ENCODE data around the gene FOXP1.

The FOXP1 gene

DNA sequence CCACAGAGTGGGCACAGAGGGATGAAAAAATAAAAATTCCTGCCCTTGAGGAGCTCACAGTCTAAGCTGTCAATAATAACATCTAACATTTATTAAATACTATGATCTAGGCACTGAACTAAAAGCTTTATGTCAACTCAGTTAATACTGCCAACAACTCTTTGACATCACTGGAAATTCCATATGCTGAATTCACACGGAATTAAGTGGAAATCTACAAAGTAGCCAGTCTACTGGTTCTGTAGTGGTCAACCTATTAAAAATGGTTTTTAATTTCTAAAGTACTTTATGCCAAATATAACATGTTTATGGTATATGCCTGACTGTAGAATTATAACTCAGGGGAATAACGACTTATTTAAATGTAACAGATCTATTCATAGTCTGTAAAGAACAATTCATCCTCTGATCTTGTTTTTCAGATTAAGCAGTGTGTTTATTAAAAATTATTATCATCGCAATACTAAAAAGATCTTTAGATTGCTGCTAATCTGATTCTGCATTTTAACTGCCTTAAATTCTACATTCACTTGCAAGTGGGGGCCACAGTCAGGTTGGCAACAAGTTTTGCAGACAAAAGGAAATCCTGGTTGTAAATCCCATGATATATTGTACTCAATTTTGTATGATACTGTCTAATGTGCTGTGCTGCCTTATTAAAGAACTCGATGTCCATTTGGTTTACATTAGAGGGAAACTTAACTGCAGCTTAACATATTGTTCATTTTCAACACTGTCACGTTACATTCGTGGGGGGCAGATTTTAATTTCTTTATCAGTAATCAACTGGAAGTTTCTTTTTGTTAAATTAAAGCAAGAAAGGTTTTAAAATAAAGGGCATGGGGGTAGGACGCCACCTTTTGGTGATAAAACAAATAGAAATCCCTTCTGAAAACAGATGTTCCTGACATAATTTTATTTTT lies 2.6 kb upstream of the FOXP1 start:
- peak; percentile 46 for FAIRE-seq

DNA sequence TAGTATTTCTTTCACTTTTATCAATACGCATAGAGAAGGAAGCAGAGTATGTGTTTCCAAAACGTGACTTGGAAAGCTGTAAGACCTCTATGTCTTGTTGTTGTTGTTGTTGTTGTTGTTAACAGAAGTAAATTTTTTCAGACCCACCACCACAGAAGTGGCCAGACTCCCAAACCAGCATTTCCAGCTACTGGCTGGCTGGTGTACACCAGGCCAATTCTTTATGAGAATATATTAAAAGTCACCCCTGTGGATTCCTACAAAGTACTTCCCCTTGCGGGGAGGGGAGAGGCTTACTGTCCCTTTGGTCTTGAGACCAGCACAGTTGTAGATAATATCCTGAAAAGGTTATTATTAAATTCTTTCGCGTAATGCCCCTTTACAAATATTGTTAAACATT lies 1.6 kb upstream of the FOXP1 start:
- FAIRE-seq = no peak

DNA sequence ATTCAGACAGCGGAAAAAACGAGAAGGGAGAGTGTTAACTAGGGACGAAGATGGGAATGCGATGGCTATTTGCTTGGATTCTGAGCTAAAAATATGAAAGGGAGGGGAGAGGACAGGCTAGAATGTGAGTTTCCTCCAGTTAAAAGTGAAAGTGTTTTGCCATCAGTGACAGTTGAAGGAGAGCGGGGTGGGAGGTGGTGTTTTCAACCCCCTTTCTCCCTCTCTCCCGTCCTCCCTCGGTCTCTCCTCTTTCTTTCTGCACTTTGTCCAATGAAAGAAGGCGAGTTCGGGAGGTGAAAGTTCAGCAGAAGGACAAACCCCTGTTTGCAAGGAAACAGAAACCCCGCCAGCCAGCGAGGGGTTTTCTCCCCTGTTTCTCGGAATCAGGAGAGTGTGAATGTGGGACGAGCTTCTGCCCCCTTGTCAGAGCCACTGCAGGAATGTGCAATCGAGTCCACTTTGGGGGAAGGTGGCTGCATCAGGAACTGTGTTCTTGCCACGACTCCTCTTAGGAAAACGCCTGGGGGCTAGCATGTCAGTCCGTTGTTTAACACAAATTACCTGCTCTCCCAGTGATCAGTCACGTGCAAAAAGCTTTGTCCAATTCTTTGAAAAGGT lies 975 bp upstream of the FOXP1 start:
- FAIRE-seq = no peak

DNA sequence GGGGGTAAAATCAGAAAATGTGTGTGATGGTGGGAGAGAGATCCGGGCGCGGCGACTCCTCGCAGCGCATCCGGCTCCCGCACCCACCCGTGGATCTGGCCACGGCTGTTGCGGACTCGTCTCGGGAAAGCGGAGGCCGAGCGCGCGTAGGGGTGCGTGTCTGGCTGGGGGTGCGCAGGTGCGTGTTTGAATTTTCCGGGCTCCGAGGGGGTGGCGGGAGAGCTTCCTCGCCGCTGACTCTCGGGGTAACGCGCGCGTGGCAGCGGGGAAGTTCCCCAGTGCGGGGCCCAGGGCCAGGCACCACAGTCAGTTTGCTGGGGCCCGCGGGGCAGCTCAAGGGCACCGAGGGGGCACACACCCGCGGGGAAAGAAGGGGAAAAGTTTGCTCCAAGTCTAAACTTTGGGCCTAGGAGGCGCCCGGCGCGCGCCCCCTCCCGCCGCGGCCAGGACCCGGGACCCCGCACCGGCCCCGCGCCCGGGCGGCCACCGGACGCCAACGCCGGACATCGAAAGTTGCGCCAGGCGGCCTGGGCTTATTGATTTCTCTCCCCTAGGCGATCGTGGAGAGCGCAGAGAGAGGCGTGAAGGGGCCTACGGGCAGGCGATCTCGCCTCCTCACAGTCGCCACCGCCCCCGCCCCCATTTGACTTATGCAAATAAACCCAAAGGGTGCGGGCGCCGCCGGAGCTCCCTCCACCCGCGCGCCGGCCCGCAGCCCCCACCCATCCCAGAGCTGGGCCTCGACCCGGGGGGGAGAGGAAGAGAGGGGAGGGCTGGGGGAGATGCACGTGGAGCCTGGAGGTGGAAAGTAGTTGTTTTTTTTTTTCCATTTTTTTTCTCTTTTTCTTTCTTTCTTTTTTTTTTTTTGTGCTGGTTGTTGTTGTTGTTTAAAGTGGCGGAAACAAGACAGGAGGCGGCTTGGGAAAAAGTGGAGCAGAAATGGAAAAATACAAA lies 639 bp downstream of the FOXP1 start:
- FAIRE-seq = no peak

DNA sequence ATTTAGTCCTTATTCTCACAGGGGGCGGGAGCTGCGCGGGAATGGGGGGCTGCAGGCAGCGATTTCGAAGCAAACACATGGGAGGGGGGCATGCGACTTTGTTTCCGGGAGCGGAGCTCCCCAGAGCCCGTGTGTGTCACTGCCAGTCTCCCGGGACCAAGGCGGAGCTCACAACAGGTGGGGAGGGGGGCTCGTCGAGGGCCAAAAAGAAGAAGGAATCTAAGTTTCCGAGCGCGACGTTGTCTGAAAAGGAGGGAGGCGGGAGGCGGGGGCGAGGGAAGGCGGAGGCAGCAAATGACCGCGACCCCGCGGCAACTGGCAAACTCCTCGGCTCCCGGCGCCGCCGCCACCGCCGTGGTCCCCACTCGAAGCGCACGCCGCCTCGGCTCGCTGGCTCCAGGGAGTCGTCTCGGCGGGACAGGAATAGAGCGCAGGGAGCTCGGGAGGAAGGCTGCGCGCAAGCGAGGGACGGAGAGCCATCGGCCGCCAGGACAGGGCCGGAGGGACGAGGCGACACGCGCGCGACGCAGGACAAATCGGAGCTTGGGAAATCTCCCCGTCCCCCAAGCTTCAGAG lies 1.4 kb downstream of the FOXP1 start:
- no peak for FAIRE-seq

DNA sequence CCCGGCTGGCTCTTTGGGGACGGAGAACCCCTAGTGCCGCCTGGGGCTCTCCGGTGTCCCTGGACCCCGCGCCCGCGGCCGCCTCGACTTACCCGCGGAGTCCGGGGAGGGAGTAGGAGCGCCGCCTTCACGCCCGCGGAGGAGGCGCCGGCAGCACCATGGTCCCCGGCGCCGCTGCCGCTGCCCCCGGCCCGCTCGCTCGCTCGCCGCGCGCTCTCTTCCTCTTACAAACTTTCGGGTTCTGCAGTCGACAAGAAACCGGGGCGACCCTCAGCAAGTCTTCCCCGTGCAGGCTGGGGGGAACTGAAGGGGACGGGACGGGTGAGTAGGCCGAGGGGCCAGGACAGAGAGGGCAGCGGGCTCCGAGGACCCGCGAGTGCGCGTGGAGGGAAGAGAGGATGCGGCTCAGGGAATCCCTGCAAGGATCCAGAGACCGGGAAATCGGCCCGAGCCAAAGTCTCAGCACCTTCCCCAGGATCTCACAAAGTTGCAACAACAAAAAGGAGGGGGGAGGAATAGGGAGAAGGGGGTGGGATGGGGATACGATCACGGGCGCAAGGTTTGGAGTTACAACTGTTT lies 2.0 kb downstream of the FOXP1 start:
- no peak for FAIRE-seq

DNA sequence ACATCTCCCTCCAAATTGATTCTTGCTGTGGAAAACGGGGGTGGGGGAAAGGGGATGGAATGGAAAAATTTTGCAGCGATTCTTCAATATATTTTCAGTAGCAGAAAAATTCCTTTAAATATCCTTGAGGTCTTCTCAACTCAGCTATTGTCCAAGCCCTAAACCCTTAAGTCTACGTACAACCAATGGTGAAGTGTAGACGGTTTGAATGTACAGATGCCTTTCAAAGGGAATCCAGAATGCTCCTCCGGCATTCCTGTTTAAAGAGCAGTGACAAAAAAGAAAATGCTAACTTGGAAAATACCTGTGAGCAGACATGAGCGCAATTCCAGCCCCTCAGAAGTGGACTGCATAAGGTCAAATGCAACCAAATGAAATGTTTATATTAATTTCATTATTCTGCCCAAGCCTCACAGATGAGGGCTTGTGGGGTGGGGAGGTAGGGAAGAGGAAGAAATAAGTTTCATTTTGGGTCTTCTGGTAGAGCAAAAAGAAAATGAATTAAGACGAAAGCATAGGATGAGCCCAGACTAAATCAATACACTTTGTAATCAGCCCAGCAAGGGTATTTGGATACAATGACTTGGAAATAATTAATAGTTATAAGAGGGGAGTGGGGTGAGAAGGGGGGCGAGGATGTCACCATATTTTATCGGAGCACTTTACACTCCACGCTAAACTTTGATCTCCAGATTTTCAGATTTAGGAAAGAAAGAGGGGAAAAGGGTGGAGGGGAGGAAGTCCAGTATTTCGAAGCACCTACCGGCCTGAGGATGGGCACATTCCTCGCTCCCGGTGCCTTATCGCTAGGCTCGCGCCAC lies 2.7 kb downstream of the FOXP1 start:
- no peak for FAIRE-seq

DNA sequence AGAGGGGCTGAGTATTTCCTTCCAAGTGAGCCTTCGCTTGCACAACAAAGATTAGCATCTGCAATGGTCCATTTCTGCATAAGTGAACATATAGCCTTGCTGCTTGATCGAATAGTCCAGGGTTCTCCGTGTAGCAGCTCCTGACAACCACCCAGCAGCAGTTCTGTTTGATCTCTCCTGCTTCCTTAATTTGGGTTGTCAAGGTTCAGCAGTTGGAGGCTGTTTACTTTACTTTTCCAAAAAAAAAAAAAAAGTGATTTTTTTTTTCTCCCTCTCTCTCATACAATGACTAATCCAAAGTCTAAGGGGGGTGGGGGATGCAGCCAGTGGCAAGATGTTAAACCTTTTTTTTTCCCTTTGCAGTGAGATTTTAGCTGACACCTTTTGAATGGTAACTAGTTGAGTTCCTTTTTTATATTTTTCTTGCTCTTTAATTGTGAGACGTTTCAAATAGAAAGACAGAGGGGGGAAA lies 3.6 kb downstream of the FOXP1 start:
- no peak for FAIRE-seq

DNA sequence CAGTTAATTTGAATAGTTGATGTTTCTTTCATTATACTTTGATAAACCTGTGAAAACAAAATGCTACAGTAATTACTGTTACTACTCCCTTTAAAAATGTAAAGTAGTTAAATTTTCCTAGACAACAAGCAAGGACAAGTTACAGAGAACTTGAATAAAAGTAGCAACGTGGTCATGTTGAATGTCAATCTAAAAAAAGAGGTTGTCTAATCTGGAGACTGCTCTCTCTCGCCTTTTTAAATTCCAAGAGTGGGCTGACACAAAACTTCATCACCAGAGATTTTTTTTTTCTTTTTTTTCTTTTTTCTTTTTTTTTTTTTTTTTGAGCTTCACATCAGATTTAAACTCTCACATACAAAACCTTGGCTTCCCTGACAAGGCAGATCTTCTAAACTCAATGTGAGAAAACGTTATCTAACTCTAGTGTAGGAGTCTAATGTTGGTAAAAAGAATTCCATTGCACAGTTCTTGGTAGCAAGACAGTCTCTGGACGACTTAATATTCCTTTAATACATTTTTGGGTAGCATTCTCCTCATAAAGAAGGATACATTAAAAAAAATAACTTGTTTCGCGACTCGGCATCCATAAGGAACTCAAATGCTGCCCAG lies 4.1 kb downstream of the FOXP1 start:
- FAIRE-seq = no peak

DNA sequence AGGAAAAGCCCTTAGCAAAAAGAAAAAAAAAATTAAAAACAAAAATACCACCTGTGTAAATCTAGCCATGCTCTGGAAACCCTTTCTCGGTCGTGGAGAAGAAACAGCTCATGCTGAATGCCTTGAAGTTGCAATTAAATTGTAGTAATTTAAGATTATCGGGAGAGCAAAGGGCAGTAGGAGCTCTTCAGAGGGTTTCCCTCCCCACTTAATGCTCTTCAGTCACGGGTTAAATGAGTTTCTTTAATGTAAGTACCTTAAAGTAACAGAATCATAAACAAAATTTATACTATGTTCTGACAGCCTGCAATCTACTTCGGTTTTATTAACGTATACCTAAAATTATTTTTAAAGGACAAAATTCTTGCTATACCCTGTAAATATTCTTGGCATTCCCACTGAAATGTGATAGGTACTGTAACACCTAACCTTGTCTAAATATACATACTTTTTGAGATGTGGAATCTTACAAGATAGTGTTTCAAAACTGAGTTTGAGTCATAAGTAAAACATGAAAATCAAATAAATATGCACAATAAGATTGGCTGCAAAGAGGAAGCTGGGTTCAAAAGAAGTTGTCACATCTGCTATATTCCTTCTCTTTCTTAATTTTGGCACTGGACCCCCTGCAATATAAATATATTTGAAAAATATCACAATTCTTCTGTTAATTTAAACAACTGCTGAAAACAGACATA lies 5.3 kb downstream of the FOXP1 start:
- FAIRE-seq = no peak

DNA sequence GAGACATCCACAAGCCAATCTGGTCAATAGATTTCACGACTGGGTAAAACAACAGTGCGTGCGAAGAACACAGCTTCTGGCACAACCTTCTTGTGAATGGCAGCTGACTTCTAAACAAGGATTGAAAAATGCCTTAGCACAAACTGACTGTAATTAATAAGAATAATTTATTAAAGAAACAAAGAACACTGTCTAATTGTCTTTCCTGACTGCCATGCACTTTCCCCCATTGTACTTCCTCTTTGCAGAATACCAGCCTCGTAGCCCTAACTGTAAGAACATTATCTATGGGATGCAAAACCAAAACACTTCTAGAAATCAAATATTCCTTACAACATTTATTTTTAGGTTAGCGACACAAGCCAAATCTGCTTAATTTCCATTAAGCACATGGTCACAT lies 6.5 kb downstream of the FOXP1 start:
- FAIRE-seq = no peak

DNA sequence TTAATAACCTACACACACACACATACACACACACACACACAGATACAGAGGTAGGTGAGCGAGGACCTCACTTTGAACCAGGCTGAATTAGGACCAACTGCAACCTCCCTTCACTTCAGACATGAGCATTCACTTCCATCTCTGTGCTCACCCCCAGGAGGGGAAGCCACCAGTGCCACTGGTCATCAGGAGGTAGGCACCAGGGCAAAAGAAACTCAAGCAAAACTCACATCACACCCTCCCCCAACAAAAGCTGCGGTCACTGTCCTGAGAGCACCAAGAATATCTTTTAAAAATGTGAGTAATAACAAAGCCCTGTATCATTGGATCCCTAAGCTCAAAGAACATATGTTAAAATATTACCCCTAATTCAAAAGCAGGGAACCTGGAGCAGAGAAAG lies 8.1 kb downstream of the FOXP1 start:
- FAIRE-seq = no peak

DNA sequence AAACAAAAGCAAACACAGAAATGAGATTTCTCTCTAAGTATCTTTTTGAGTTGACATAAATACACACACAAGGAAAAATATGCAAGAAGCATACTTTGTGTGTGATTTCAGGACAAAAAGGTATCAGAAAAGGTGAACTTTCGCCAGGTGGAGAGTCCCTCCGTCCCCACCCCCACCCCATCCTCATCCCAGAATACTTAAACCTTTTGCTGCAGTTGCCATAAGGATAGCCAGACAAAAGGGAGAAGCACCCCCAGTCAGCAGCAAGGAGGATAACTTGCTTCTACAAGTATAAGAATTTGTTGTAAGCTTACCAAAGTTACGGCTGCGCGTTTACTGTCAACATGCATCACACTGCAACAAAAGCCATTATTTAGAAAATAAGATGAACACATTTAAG lies 10.3 kb downstream of the FOXP1 start:
- no peak for FAIRE-seq

DNA sequence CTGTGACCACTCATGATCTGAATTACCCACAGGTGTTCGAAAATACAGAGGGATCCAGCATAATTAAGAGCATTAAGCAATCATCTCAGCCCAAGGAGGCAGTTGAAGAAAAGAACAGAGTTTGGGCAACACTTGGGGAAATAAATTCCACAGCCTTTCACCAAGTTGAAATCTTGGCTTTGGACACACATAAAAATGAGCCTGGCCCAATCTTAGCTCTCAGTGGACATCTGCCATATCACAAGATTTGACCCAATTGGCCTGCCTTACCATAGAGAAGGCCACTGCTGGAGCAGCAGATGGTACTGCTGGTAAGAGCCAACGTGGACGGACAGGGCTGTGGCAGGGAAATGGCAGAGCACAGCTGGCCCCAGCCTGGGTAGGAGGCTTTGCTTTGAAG lies 13.0 kb downstream of the FOXP1 start:
- FAIRE-seq = no peak

DNA sequence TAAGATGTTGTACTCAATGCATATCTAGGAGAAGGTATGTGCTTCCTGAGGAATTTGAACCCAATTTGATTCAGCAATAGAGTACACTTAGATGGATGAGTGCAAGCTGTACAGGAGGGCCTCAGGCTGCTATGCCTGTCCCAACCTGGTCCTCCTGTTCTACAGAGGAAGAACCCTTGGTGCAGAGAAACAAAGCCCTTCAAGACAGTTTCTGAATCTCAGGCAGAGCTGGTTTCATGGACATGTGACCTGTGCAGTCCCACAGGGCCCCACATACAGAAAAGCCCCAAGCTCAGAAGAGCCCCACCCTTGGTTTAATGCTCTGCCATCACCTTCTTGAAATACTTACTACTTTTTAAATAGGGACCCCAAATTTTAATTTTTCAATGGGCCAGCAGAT lies 15.3 kb downstream of the FOXP1 start:
- no peak for FAIRE-seq

DNA sequence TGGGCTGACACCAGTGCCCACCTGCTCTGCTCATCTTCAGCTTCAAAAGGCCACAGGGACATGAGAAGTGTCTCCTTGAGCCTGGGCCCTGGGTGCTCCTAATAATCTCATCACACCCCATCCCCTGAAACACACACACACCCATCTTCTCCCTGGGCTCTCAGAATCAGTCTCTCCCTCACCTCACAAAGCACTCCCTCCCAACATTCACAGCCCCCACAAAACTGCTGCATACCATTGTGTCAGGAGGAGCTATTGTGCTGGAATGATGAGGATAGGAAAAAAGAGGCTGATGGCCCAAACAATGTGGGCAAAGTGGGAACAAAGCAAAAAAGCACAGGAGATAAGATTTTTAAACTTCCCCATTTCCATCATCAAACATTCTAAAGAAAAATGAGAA lies 16.8 kb downstream of the FOXP1 start:
- no peak for FAIRE-seq

DNA sequence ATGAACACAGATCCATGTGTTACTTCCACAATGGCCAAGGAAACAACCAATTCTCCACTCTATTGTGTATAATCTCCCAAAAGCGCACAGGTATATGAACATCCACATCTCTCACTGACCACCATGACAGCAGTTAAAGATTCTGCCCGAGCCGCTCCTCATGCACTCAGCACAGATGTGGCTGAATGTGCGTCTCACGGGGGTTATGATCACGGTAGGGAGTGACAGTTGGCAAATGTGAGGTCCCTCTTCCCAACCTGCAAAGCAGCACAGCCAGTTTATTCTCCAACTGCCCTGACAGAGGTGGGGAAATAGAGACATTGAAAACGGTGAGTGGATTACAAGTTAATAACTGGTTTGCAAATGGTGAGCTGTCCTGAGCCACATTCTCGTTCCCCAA lies 17.6 kb downstream of the FOXP1 start:
- FAIRE-seq = no peak

DNA sequence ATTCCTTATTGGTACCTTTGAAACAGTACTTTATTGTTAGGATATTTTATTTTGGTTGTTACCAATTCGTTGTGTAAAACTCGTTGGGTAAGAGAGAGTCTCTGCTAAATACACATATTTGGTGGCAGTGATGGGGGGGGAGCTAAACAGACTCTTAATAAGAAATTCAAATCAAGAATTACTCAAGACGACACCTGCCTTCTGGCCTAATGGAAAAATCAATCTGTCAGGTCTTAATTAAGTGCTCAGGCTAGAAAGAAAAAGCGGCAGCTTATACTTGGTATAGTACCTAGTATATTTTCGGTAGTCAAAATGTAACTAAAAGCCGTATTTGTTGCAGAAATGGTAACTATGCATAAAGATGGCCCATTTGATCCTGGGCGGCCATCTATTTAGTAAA lies 18.2 kb downstream of the FOXP1 start:
- no peak for FAIRE-seq

DNA sequence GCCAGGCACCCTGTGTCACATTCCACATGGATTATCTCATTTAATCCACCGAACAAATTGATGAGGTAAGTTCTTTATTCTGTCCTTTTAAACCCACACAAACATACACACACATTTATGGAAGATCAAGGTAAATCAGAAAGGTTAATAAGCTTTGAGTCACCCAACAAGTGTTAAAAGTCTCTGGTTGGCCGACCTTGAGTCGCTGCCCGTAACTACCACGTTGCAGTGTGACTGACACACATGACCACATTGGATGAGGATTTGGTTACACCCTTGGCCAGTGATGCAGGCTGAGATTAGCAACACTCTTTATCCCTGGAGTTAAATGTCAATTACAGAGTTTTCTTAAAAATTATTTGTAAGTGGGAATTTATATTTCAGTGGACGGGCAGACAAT lies 19.2 kb downstream of the FOXP1 start:
- no peak for FAIRE-seq

DNA sequence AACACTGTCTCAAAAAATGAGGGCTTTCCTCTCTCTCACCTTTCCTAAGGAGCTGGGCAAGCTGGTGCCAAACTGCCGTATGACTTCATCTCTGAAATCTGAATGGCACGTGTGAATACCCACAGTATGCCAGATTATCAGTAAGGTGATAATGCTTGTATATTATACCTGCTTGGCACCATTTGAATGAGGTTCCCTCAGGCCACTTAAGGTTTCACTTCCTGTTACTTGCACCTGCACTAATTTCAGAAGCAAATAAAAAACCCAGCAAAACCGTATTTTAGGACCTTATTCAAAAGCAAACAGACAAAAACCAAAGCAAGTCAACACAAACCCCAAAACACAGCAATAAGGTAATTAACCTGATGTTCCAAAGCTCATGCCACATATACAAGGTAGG lies 19.7 kb downstream of the FOXP1 start:
- FAIRE-seq = no peak

DNA sequence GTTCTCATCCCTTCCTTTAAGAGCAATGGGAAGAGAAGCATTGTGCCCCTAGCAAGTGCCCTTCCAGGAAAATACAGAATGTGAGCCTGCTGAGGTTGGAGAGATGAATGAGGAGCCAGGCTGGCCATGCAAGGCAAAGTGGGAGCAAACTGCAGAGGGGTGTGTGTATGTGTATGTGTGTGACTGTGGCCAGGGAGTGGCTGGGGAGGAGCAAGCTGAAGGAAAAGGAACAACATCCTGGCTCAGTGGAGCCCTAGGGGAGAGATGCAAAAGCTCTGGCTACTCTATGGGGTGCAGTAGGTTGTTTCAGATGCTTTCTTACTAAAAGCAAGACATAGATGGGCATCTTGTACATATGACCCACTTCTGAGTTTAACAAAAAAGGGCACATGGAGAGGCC lies 20.6 kb downstream of the FOXP1 start:
- no peak for FAIRE-seq
